CD4-positive, alpha-beta T cell treated with Interleukin-10 for 1 hour (primary cell): Measurements from ENCODE around the gene CAMTA1.
A peak's percentile ranks its signal among the peaks of the same experiment; 100 is the strongest.

Source experiments
- DNase-seq: peaks from one replicate; pipeline ENCODE4 v3.0.0-alpha.2; 2020

CAMTA1 gene

DNA sequence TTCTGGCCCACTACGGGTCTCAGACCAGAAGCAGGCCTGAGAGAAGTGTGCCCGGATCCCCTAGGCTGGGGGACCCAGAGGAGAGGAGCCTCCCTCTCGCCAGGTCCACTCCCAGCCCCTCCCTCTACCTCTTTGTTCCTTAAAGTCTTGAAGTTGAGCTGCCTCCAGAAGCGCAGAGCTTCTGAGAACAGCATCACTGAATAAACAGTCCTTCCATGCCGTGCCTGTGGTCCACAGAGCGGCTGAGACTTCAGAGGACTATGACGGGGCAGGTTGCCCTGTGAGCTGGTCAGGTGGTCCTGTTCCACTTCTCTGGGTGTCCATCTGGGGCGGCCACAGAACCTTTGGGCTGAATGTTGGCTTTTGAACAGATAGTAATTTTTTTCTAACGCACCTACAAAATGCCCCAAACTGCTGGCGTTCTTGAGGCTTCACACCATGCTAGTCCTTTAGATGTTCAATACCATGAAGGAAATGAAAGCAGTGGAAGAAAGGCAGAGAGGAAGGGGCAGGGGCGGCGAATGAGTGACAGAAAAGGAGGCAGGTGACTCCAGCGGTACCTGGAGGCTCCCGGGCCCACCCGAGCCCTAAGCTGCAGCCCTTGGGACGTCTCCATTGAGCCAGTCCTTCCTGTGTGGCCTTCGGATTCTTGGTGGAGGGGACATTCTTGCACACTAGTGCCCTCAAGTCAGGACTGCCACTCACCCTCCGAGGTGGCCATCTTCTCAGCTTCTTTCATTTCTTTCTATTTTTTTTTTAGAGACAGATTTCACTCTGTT, 746.5 kb downstream of the CAMTA1 start:
- no peak for DNase-seq

DNA sequence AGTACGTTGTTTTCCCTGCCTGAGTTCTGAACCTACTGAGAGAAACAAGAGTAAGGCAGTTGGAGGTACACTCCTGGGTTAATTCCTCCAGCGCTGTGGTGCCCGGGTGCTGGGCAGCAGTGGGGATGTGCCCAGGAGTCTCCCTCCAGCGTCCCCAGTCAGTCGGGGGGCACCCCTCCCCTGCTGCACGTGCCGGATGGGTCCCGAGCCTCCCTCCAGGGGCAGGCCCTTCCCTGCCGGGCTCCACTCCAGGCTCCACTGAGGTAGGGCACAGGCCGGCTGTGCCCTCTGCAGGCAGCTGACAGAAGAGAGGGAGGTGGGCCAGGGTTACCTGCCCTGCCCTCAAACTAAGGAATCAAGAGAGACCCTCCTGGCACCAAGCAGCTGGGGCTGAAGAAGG, 747.8 kb downstream of the CAMTA1 start:
- DNase-seq = no peak

DNA sequence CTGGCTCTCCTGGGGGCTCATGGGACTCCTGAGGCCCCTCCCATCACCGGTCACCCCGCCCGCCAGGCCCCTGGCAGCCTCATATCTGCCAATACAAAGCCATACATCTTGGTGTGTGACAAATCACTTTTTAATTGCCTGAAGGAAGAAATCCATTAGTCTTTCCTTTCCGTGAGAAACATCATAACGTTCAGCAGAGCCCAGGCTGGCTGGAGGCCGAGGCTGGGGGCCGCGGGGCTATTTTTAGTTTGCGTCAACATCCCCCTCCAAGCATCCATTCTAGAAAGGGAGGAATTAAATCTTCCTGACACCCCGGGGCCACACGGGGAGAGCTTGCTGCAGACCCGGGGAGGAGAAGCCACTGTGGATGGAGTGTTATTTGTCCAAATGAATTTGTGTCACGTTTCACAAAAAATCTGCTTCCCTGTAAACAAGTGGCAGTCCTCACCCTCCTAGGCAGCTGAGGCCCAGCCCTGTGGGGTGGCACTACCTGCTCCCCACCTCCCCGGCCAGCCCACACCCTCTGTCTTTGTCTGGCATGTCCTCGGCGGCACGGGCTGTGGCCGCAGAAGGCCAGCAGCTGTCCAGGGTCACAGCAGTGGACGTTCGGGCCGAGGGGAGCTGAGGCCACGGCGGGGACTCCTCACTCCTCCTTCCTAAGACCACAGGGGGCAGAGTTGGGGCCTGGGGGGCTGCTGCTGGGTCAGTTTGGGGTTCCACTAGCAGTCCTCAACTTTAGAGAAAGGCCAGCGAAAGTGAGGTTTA, 749.0 kb downstream of the CAMTA1 start:
- DNase-seq = no peak

DNA sequence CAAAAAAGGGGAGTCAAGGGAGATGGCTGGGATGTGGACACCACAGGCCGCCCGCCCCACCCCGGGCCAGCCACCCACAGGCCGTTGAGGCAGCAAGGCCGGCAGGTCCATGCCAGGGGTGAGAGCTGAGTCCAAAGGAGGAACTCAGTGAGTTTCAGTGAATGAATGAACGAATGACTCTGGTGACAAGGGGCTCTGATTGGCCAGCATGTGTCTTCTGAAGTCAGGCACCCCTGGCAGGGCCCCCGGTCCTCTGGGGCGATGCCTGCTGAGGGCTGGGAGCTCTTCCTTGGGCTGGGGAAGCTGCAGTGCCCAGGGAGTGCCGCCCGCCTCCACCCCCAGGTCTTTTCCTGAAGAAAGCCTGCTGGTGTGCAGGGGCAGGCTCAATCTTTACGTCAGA, 749.8 kb downstream of the CAMTA1 start:
- DNase-seq = no peak

DNA sequence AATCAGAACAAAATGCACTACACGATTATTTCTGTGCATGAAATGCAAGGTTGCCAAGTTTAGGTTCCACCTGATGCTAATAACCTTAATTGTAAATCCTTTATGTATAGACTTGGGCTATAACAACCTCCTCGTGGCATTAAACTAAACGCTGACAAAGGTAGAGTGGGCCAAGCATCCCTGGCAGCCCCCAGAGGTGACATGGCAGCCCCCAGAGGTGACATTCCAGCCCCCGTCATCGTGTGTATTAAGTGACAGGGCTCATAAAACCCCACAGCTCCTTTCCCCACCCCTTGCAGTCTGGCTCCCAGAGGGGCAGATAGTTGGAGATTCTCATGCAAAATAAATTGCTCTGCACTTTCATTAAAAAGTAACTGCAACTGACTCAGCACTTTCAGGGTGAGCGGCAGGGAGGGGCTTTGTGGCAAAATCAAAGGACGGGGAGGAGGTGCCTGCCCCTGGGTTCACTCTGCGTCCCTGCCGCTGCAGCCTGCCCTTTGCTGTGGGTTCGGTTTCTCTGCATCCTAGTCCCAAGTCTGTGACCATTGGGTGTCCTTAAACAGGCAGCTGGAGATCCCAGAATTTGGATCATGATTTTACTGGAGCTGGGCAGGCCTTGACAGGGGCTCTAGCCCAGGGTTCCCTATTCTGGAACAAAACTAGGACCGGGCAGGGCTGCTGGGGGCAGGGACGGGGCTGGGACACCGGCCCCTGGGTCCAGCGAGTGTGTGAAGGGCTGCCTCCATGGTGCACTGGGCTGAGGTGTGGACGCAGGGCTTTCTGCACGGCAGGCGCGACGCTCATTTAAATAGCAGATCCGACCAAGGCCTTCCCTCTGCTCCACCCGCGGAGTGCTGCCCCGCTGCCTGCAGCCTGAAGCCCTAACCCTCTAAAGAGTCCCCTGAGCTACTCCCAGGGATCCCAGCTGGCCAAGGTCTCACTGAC, 751.0 kb downstream of the CAMTA1 start:
- DNase-seq = no peak

DNA sequence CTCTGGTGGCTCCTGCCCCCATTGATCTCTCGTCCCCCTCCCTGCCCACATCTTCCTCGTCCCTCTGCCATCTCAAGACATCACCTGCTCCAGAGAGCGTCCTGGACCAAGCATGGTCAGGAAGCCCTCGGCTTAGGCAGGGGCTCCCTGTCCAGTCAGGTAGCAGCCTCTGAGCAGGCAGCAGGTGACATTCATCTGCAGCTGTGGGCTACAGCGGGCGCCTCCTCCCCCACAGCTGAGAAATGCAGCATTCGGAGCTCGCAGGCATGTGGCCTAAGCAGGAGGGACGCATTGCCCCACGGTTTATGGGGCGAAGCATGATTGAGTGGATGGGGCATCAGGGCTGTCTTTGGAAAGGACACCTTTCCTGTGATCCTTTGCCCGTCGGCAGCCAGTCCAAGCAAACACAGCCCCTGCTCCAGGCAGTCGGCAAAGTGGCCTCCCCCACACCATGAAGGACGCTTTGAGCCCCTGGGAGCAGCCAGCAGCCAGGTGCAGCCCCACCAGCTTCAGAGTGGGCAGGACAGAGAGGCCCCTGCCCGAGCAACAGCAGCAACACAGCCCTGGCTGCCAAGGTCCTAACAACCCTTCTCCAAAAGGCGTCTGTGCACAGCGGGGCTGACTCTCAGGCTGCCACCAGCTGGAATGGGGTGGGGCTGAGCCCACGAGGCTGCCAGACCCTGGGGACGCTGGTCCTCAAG, 751.8 kb downstream of the CAMTA1 start:
- DNase-seq = no peak

DNA sequence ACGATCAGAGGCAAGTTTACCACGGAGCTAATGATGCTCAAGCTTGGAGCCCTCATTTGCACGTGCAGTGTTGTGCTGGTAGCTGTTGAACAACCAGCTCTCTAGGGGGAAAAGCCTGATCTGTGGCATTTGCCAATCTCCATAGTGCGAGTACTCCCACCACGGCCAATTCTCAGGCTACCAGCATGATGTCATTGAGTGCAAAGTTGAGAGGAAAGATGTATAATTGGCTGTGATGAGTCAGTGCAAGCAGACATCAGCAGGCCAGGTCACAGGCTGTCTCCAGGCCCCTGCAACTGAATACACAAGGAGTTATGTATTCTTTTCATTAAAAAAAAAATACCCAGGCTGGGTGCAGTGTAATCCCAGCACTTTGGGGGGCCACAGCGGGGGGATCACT, 752.8 kb downstream of the CAMTA1 start:
- no peak for DNase-seq

DNA sequence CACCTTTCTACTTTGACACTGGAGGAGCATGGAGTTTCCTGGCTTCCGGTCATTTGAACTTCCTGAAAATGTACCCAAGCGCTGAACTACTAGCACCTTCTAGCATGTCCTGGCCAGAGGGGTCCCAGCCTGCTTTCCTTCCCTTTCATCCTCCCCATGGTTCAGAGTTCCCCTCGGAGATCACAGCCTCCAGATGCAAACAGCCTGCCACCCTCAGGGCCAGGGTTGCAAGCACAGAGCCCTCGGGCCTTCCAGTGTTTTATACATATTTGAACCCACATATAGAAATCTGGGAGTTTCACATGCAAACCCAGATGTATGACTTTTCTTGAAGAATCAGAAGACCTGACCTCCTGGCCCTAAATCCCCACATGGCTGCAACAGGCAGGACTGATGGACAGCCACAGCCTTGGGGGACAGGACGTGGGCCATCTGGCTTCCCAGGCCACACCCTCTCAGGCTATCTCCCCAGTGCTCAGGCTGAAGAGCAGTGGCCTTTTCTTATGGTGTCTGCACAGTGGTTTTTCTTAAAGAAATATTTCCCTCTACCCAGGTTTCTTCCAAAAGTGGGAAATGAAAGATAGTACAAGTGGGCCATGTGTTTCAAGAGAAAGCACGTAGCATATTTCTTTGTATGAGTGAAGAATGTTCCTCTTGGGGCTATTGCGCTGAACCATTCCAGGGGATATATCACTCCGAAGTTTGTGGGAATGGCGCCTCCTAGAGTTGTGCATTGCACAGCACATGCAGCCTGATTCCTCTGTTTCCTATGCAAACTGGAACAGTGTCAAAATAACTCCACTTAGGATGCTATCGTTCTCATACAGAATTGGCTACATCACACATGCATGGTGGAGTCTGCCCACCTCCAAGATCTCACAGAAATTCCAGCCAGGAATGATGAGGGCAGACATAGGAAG, 753.9 kb downstream of the CAMTA1 start:
- no peak for DNase-seq

DNA sequence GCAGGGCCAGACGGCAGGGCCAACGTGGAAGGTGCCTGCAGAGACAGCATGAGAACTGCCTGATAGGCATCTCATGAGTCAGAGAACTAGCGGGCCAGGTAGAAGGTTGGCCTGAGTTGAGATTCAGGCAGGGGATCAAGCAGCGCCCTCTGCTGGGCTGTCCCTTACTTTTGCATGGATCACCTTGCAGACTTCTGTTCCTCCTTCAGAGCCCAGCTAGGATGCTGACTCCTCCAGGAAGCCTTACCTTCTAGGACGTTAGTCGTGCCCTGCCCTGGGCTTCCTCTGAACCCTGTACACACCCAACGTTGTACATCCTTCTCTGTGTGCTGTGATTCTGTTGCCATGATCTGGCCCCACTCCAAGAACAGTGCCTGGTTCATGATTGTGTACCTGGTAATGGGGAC, 754.5 kb downstream of the CAMTA1 start:
- no peak for DNase-seq

DNA sequence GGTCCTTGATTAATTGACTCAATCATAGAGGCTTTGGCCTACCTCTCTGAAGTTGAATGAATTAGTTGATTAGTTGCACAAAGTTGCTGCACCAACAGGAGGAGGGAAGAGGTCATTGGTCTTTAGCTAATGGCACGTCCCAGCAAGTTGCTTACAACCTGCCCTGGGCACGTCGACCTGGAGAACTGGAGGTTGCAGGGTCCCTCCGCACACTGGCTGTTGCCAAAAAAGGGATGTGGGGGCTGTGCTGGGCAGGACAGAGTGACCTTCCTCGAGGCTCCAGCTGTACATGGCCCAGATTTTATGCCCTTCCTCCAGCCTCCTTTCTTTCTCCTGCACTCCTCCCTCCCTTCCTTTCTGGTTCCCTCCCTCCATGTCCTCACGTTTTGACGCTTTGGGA, 755.6 kb downstream of the CAMTA1 start:
- DNase-seq = no peak

DNA sequence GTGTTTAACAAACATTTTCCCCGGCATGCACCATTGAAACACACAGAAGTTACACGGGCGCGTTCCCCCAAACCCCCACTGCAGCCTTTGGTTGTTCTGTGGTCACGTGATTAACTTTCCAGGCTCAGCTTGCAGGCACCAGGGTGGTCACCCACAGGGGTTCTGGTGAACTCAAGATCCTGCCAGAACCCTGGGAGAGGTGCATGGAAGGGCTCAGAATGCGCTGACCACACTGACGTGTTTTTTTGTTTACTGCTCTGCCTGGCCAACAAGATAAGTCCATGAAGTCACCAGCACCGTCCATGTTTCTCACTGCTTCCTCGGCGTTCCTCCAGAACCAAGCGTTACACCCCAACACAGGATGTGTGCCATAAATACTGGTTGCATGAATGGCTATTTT, 756.4 kb downstream of the CAMTA1 start:
- no peak for DNase-seq

DNA sequence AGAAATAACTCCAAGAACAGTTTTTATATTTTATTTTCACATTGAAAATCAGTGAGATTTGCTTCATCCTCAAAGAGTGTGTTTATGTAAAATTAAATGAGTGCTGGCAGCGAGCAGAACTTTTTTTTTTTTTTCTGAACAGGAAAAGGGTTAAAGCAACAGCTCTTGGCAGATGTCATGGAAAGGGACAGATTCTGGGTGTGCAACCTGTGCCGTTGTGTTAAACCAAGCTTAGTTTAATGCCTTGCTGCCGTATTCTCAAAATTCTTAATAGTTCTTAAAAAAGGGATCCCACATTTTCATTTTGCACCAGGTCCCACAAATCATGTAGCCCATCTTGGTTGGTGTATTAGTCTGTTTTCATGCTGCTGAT, 758.5 kb downstream of the CAMTA1 start:
- no peak for DNase-seq

DNA sequence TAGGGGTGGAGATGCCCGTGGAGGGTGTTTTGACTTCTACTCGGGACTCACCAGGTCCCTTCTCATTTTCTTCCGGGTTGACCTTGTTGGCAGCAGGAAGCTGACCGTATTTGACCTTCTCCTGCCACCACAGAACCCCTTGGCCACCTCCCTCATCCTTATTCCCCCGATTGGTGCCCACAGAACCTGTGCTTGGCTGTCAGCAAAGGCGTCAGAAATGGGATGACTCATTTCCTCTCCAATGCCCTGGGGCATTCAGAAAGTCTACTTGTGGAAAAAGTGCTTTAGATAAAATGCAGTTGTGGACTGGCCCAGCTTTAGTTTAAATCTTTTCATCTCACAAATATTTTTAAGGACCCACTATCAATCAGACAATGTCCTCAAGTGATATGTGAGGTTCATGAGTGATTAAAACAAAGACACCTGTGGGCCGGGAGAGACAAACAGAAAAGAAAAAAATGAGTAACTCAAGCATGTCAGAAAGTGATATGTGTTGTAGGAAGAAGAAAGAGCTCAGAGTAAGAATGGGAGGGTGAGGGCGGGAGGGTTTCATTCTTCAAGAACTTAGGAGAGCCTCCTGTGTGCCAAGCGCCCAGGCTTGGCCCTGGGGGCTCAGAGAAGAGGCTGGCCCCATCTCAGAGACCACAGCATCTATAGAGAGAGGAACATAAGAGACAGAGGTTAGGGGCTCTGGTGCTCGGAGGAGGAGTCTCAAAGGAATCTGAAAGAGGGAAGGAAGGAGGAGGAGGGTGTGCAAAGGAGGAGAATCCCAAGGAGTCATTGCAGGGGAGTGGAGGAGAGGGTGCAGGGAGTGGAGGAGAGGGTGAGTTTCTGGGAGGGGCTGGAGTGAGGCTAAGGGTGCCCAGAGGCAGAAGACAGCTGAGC, 764.3 kb downstream of the CAMTA1 start:
- DNase-seq = peak; percentile 2

DNA sequence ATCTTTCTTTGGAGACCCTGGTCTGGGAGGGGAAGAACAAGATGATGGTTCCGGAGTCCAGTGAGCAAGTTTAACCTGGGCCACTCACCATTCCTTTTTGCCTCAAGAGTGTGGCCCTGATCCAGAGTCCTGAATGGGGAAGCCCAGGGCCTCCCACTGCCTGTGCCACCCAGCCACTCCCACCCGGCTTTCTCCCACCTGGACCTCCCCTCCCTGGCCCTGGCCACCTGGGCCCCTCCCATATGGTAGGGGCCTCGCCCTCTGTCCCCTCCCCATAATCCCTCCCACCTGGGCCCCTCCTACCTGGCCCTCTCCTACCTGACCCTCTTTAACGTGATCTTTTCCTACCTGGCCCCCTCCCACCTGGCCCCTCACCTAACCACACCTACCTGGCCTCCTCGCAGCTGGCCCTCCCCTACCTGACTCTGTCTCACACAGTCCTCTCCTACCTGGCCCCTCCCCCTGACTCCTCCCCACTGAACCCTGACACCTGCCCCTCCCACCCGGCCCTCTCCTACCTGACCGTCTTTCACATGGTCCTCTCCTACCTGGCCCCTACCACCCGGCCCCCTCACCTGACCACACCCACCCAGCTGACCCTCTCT, 765.1 kb downstream of the CAMTA1 start:
- DNase-seq = no peak

DNA sequence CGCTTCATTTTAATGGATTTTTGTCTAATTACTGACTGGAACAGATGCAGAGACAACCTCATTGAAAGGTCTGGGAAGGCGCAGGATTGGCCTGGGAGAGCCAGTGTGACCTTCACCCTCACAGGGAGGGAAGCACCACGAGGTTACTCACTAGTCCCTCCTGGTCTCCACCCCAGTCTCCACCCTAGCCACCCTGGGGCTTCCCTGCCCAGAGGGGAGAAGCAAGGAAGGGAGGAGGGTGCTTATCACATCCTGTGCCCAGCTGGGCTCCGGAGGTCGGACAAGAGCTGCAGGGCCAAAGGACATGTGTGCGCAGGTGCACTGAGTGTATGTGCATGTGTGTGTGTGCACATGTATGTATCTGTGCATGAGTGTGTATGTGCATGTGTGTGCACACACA, 765.7 kb downstream of the CAMTA1 start:
- DNase-seq = no peak

DNA sequence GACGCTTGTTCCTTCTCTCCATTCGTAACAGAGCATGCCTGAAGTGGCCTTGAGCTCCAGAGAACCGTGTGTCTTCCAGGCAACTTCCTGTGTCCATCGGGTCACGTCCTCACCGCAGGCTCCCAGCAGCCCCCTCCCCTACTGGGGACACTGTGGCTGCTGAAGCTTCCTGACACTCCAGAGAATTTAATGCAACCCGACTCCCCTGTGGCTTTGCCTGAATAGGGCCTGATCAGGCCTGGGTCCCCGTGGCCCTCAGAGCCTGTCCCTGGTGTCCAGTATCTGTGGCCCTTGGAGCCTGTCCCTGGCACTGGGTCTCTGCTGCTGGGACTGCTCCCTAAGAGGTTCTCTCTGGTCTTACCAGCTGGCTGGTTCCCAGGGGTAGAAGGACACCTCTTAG, 766.2 kb downstream of the CAMTA1 start:
- DNase-seq = no peak

DNA sequence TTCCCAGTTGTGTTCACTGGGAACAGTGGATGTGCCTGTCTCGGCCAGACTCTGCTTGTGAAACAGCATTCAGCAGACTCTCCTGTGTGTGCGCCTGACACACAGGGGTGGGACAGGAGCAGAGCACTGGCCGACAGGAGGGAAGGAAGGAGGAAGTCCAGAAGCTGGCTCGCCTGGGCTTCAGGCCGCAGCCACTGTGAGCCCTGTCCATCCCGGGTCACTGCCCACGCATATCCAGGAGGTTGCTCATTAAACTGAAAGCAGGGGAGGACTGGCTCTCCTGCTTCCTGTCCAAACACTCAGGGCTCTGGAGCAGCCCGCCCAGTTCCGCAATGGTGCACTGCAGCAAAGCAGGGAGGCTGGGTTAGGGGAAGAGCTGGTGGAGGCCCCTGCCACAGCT, 767.1 kb downstream of the CAMTA1 start:
- no peak for DNase-seq

DNA sequence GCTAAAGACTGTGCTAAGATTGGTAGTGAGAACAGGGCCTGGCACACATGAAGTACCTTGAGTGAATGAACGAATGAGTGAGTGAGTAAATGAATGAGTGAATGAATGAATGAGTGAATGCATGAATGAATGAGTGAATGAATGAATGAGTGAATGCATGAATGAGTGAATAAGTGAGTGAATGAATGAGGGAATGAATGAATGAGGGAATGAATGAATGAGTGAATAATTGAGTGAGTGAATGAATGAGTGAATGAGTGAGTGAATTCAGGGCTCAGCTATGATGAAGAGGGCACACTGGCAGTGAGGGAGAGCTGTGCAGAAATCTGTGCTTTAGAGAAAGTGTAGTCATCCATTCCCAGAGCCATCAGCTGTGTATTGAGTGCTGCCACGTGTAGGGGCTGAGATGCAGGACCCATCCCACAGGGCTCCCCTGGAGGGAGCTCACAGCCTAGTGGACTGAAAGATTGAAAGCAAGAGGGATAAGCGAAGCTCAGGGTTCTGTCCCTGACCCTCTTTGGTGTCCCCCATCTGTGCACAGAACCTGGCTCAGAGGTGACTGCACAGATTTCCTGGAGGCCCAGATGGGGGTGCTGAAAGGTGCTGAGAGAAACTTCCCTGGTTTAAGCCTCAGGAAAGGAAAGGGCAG, 767.9 kb downstream of the CAMTA1 start:
- DNase-seq = no peak

DNA sequence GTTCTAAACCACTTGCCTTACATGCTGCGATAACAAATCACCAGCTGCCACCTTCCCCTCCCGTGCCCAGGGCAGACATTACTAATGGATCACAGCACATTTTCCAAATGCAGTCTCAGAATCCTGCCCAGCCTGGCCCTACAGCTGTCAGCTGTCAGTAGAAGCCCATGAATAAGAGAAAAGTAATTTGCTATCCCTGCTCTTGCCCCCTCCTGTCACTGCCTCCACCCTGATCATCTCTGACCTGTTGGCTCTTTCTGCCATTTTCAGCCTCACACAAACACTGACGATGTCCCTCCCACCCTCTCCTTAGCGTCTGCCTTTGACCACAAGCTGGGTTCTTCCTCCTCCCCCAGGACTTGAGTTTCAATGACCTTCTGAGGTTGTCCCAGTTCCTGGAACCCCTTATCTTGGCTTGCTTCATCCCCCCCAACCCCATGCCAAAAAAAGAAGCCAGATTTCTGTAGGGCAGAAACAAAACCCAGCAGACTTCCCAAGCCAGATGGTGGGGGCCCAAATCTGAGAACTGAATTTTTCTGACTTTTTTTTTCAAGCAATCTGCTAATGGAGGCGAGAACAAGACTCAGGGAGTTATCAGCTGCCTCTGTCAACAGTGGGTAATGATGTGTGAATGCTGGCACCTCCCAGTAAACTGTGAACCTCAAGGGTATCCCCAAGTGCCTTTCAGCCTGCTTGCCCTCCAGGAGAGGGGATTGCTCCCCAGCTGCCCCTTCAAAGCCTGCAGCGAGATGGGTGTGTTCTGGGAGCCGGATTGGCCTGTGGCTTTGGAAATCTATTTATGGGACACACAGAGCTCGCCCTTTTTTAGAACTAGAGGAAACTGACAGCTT, 769.4 kb downstream of the CAMTA1 start:
- DNase-seq = no peak
